ENCODE measurements around the gene CYTH1.

- TF ChIP-seq CTCF (IDR thresholded peaks at IDR 0.05) (no peak), POLR2A (IDR thresholded peaks at IDR 0.05) (no peak)
Observed at GRCh38 chr17:78780335-78780734, 1.7 kb downstream of the CYTH1 start.
